ENCODE results near the gene METTL15.

- no peak for TF ChIP-seq CTCF (IDR thresholded peaks at IDR 0.05; ENCODE audit: low read length)
- no peak for TF ChIP-seq EZH2 (optimal IDR thresholded peaks at IDR 0.05; ENCODE audit: low read depth, low read length)
Measured at GRCh38 chr11:28251257-28251656, 143.1 kb downstream of the METTL15 start.

Measured in MM.1S (cell line).